ENCODE data around the gene RNF25. TPM values are rescaled to one million over a fixed set of nuclear protein-coding genes. Genes with fewer than 3 reads are reported as not detected.
"Not testable (repeated sequence)": the region's sequence is repeated elsewhere in the genome, so short reads cannot be mapped to it uniquely, and the experiment has no call there.

Gene RNF25
- total and polyA plus RNA-seq, 11 donors = 9.7 to 24.0 (median 16.0) TPM

DNA sequence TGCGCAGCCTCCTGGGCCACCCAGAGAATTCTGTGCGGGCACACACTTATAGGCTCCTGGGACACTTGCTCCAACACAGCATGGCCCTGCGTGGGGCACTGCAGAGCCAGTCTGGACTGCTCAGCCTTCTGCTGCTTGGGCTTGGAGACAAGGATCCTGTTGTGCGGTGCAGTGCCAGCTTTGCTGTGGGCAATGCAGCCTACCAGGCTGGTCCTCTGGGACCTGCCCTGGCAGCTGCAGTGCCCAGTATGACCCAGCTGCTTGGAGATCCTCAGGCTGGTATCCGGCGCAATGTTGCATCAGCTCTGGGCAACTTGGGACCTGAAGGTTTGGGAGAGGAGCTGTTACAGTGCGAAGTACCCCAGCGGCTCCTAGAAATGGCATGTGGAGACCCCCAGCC lies 27.1 kb upstream of the RNF25 start:
- H3K36me3 ChIP-seq = peaks cover 0 to 61% (median 29%) of the 10 kb centered on the region in 9 donors
- H3K4me3 ChIP-seq = no peak overlapping the region
- no peaks in the 10 kb centered on the region for H3K9me3 ChIP-seq
- 89 to 98% (median 95%) methylated on average over 6 to 8 of the region's 8 CpGs for WGBS, 4 donors
- ATAC-seq = peak in 2 of 4 donors; percentile 13 to 29
- H3K27me3 ChIP-seq = no peaks in the 10 kb centered on the region
- no peak for TF ChIP-seq POLR2A (IDR thresholded peaks at IDR 0.05)
- TF ChIP-seq, protein P1, sequence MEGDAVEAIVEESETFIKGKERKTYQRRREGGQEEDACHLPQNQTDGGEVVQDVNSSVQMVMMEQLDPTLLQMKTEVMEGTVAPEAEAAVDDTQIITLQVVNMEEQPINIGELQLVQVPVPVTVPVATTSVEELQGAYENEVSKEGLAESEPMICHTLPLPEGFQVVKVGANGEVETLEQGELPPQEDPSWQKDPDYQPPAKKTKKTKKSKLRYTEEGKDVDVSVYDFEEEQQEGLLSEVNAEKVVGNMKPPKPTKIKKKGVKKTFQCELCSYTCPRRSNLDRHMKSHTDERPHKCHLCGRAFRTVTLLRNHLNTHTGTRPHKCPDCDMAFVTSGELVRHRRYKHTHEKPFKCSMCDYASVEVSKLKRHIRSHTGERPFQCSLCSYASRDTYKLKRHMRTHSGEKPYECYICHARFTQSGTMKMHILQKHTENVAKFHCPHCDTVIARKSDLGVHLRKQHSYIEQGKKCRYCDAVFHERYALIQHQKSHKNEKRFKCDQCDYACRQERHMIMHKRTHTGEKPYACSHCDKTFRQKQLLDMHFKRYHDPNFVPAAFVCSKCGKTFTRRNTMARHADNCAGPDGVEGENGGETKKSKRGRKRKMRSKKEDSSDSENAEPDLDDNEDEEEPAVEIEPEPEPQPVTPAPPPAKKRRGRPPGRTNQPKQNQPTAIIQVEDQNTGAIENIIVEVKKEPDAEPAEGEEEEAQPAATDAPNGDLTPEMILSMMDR (IDR thresholded peaks at IDR 0.05) = no peak
- no peaks in the 10 kb centered on the region for H3K4me1 ChIP-seq
- no peak for DNase-seq
- intact Hi-C loops (cut with DNase I) = no loop called here
- H3K27ac ChIP-seq = no peak overlapping the region

- H3K36me3 ChIP-seq = peaks cover 0 to 86% (median 59%) of the 10 kb centered on the region in 9 donors
- 88 to 93% (median 91%) methylated on average over 3 of the region's 3 CpGs for WGBS, 4 donors
- H3K4me1 ChIP-seq = peaks cover 0 to 8% (median 0%) of the 10 kb centered on the region in 12 donors
- no peaks in the 10 kb centered on the region for H3K9me3 ChIP-seq
- H3K27ac ChIP-seq = no peak overlapping the region
- ATAC-seq (no peak), DNase-seq (no peak)
- intact Hi-C loops (cut with DNase I) = no loop called here
- no peaks in the 10 kb centered on the region for H3K27me3 ChIP-seq
- TF ChIP-seq, protein P1 (IDR thresholded peaks at IDR 0.05) = no peak
- no peak for TF ChIP-seq POLR2A (IDR thresholded peaks at IDR 0.05)
- H3K4me3 ChIP-seq = no peak overlapping the region
Observed at GRCh38 chr2:218694405-218695145, 22.8 kb upstream of the RNF25 start.

GRCh38 chr2:218691234-218691633 lies 19.4 kb upstream of the RNF25 start:
- peaks cover 0 to 69% (median 55%) of the 10 kb centered on the region in 9 donors for H3K36me3 ChIP-seq
- TF ChIP-seq, protein P1 (IDR thresholded peaks at IDR 0.05) = no peak
- no peak for TF ChIP-seq POLR2A (IDR thresholded peaks at IDR 0.05)
- ATAC-seq (peak in 3 of 4 donors; percentile 31 to 52 (median 39)), DNase-seq (no peak)
- peaks cover 0 to 13% (median 0%) of the 10 kb centered on the region in 12 donors for H3K4me1 ChIP-seq
- intact Hi-C loops (cut with DNase I) = no loop called here
- no peaks in the 10 kb centered on the region for H3K9me3 ChIP-seq
- H3K4me3 ChIP-seq = no peak overlapping the region
- no peaks in the 10 kb centered on the region for H3K27me3 ChIP-seq
- H3K27ac ChIP-seq = peak overlapping the region in 1 of 12 donors; percentile 20

GRCh38 chr2:218687400-218688060 lies 15.7 kb upstream of the RNF25 start:
- DNase-seq = peak in 4 of 5 donors; percentile 47 to 53 (median 48)
- H3K27me3 ChIP-seq; H3K4me3 ChIP-seq; H3K9me3 ChIP-seq; intact Hi-C loops (cut with DNase I); H3K27ac ChIP-seq: not testable (repeated sequence)
- Histone ChIP-seq H3K4me1 (peaks cover 0 to 13% (median 0%) of the 10 kb centered on the region in 12 donors), H3K36me3 (peaks cover 0 to 67% (median 41%) of the 10 kb centered on the region in 9 donors)
- WGBS, 4 donors = 20 to 25% (median 21%) methylated on average over 5 of the region's 5 CpGs
- TF ChIP-seq, protein P1 (IDR thresholded peaks at IDR 0.05) = peak; percentile 62 to 89 (median 75)
- ATAC-seq = peak; percentile 69 to 89 (median 86)
